ENCODE data around the gene ZNF569. TPM values are rescaled to one million over a fixed set of nuclear protein-coding genes. Genes with fewer than 3 reads are reported as not detected.

The ZNF569 gene
- total RNA-seq, 2 donors from 2014 or later, result 3.6 to 6.2 TPM

DNA sequence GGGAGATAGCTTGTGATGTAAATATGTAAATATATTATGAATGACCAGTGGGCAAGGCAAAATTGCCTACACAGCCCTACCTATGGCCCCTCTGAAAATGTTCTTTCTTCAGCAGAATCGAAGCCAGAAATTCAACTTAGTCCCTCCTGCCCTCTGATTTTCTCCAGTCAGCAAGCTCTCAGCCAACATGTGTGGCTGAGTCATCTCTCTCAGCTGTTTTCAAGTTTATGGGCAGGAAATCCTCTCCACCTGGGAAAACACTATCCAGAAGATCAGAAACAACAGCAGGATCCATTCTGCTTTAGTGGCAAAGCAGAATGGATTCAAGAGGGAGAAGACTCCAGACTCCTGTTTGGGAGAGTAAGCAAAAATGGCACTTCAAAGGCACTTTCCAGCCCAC, 105.2 kb downstream of the ZNF569 start:
- no peak overlapping the region for H3K27ac Mint-ChIP-seq
- peaks cover 11% of the 10 kb centered on the region for H3K9me3 Mint-ChIP-seq
- DNase-seq (ENCODE audit: low spot score), result no peak
- no peaks in the 10 kb centered on the region for H3K27me3 Mint-ChIP-seq
- H3K36me3 Mint-ChIP-seq, result peaks cover 60% of the 10 kb centered on the region
- no peaks in the 10 kb centered on the region for H3K4me1 Mint-ChIP-seq (ENCODE audit: low read depth in 2 of 2)
- no peak for ATAC-seq
- H3K4me3 Mint-ChIP-seq, result no peak overlapping the region

Other genes starting within 250 kb of the ZNF569 start
- gene ZNF383, start 249.2 kb downstream of the ZNF569 start, total RNA-seq, result 10 to 100 TPM; 12.1 to 13.4 TPM
- 1 to 10 TPM; 5.6 to 6.7 TPM for gene ZNF527, start 96.3 kb downstream of the ZNF569 start, total RNA-seq
- gene ZNF570, start 1.9 kb upstream of the ZNF569 start, total RNA-seq, result 1 to 10 TPM; 3.6 to 7.1 TPM
- 1 to 10 TPM; 4.1 to 4.7 TPM for gene ZNF793, start 39.5 kb upstream of the ZNF569 start, total RNA-seq
- 1 to 10 TPM; 2.0 to 4.2 TPM for gene ZNF571, start 127.3 kb upstream of the ZNF569 start, total RNA-seq
- gene ZNF540, start 127.4 kb upstream of the ZNF569 start, total RNA-seq, result 1 to 10 TPM; 1.2 to 2.3 TPM
- 10 to 100 TPM in 1 of 2 donors, 1 to 10 TPM in 1; 9.7 to 16.1 TPM for gene ZFP30, start 188.0 kb upstream of the ZNF569 start, total RNA-seq